Right lobe of liver (tissue), 6 donors: ENCODE measurements around the gene LRRC63. TPM values are rescaled to one million over a fixed set of nuclear protein-coding genes. Genes with fewer than 3 reads are reported as not detected.

Experiments used
- ATAC-seq, 4 donors: fragments of 200-7000 bp; cut with Tn5 transposase; one replicate each; pipeline ENCODE4 v1.9.1; 2020; ENCODE audit warnings: mild to moderate bottlenecking in 4 of 4, moderate library complexity in 4 of 4
- DNase-seq, 3 donors: peaks; one replicate each; pipeline ENCODE4 v3.0.0-alpha.2; 2020
- H3K27ac ChIP-seq, 3 donors: fragments of 200-600 bp; one replicate each; pipeline ENCODE4 v1.8.0; 2022
- H3K27me3 ChIP-seq, 2 donors: fragments of 200-600 bp; one replicate each; pipeline ENCODE4 v1.8.0; 2022
- H3K36me3 ChIP-seq, 4 donors: fragments of 200-600 bp; sonication (generic) in 1 of 4; one replicate each; pipeline versions ENCODE4 v1.5.1 to v1.8.0; 2017 to 2022; ENCODE audit warnings: control low read depth in 1 of 4
- H3K4me1 ChIP-seq, 4 donors: fragments of 200-600 bp; sonication (generic) in 1 of 4; one replicate each; pipeline versions ENCODE4 v1.5.1 to v1.8.0; 2017 to 2022; ENCODE audit warnings: control low read depth in 1 of 4
- H3K4me3 ChIP-seq, 3 donors: fragments of 200-600 bp; one replicate each; pipeline ENCODE4 v1.8.0; 2022
- H3K9me3 ChIP-seq, 4 donors: fragments of 200-600 bp; sonication (generic) in 1 of 4; one replicate each; pipeline versions ENCODE4 v1.5.1 to v1.8.0; 2017 to 2022; ENCODE audit warnings: control low read depth in 1 of 4
- CTCF ChIP-seq, 4 donors: fragments of 200-600 bp in 3 of 4; fragments of 450-650 bp in 1 of 4; IDR thresholded peaks; one replicate each; pipeline versions ENCODE4 v1.5.1 to v1.8.0; 2016 to 2022; ENCODE audit warnings: antibody characterized with exemption in 4 of 4, mild to moderate bottlenecking in 2 of 4
- POLR2A ChIP-seq: fragments of 450-650 bp; IDR thresholded peaks from one replicate; pipeline ENCODE4 v1.6.1; 2017; ENCODE audit warnings: antibody characterized with exemption, mild to moderate bottlenecking
- WGBS: methylation state at CpG from one replicate; pipeline ENCODE4 v1.1.6; 2018; ENCODE audit warnings: low coverage, low lambda C conversion rate; ENCODE audit not compliant: insufficient coverage; ENCODE audit errors: missing lambda C conversion rate; 5-methylcytosine and 5-hydroxymethylcytosine counted together
- intact Hi-C, 2 donors: fragments of 100-400 bp; cut with DNase I; formaldehyde crosslinking; loops; one replicate each; pipeline versions ENCODE4 v1.11.2 to v1.14.1; 2022
- total RNA-seq, 6 experiments: library from RNA; depleted of rRNA in 2 of 6; stranded (reverse); fragments of >200 nt in 2 of 6; fragmentation: NEBNext Ultra II Directional in 3 of 6; extraction: Animal tissue kit (Norgen Biotek cat#: 25700) in 3 of 6; gene quantifications; one replicate each; pipeline versions ENCODE4 v1.1.0 to v1.2.4, GENCODE V29; 2016 to 2023
- donor health status: DM: no; HTN: yes; CAD: no.
- donor health status: DM: no; HTN: no; CAD: no.
- donor health status: DM: no; HTN: no; CAD: no.
- donor health status: DM: no; HTN: yes; CAD: no.
- donor health status: DM: no; HTN: yes; CAD: no.

Gene LRRC63
- total RNA-seq, 6 experiments from 2014 or later: 0.12 TPM; not detected in 5

GRCh38 chr13:46172531-46172991 is 39.2 kb upstream of the LRRC63 start:
- peak in 3 of 4 donors; percentile 25 to 46 (median 43) for ATAC-seq
- DNase-seq: peak in 1 of 3 donors; percentile 57
- intact Hi-C loops: no loop called here
- H3K9me3 ChIP-seq: no peaks in the 10 kb centered on the region
- TF ChIP-seq CTCF (IDR thresholded peaks at IDR 0.05) (no peak), POLR2A (no peak)
- H3K36me3 ChIP-seq: no peaks in the 10 kb centered on the region
- 47% methylated on average over 6 of the region's 6 CpGs for WGBS
- H3K4me3 ChIP-seq: no peak overlapping the region
- no peaks in the 10 kb centered on the region for H3K27me3 ChIP-seq
- H3K4me1 ChIP-seq: peaks cover 0 to 4% (median 0%) of the 10 kb centered on the region in 4 donors
- no peak overlapping the region for H3K27ac ChIP-seq

DNA sequence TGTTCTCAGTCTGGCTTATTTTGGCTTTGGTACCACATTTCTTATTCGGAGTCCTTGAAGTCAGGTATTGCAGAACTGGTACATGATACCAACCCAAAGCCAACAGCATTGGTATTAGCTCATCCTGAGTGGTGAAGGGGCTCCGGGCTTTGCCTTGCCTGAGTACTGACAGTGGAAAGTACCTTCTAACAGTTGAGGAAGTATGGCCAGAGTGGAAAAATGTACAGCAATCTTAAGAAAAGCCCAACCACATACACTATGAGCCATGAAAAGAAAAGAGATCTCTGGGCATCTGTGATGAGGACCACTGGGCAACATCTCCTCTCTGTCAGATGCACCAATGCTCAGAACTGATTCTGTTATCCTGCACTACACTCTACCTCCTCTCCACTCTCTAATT is 38.1 kb upstream of the LRRC63 start:
- Histone ChIP-seq H3K27me3 (no peaks in the 10 kb centered on the region), H3K36me3 (no peaks in the 10 kb centered on the region), H3K9me3 (no peaks in the 10 kb centered on the region), H3K4me3 (no peak overlapping the region), H3K27ac (no peak overlapping the region), H3K4me1 (peaks cover 0 to 4% (median 0%) of the 10 kb centered on the region in 4 donors)
- ATAC-seq: peak in 2 of 4 donors; percentile 14 to 25
- WGBS: 43% methylated on average over 2 of the region's 2 CpGs
- no peak for TF ChIP-seq POLR2A
- TF ChIP-seq CTCF (IDR thresholded peaks at IDR 0.05): no peak
- no peak for DNase-seq
- intact Hi-C loops: no loop called here

GRCh38 chr13:46176756-46177155 is 35.0 kb upstream of the LRRC63 start:
- ATAC-seq: peak; percentile 43 to 55 (median 47)

DNA sequence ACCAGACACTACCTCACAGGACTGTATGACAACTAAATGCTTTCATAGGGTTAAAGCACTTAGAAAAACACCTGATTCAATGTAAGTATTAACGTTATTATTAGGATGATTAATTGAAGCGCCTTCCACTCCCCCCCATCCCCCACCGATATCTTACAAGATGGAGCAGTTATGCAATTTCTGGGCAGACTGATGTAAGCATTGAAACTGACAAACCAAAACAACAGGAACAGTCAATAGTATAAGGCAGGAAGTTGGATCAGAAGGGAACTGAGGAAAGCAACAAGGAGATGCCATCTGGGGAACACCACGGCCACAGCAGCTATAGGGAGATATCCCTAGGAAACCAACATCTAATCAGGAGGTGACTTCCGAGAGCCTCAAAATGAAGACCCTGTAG is 33.6 kb upstream of the LRRC63 start:
- ATAC-seq (peak; percentile 17 to 25 (median 22)), DNase-seq (no peak)
- Histone ChIP-seq H3K27me3 (no peaks in the 10 kb centered on the region), H3K36me3 (no peaks in the 10 kb centered on the region), H3K27ac (peak overlapping the region in 1 of 3 donors; percentile 58), H3K9me3 (no peaks in the 10 kb centered on the region), H3K4me1 (no peaks in the 10 kb centered on the region), H3K4me3 (no peak overlapping the region)
- intact Hi-C loops: no loop called here
- 43% methylated on average over 5 of the region's 5 CpGs for WGBS
- TF ChIP-seq POLR2A (no peak), CTCF (IDR thresholded peaks at IDR 0.05) (no peak)

More at GRCh38 chr13:46176756-46177155, 35.0 kb upstream of the LRRC63 start:
- H3K36me3 ChIP-seq: no peaks in the 10 kb centered on the region
- peak overlapping the region in 1 of 3 donors; percentile 58 for H3K27ac ChIP-seq
- no peaks in the 10 kb centered on the region for H3K9me3 ChIP-seq
- TF ChIP-seq POLR2A (no peak), CTCF (IDR thresholded peaks at IDR 0.05) (no peak)
- H3K4me1 ChIP-seq: peaks cover 0 to under 1% (median 0%) of the 10 kb centered on the region in 4 donors
- 29% methylated on average over 2 of the region's 3 CpGs for WGBS
- no peak overlapping the region for H3K4me3 ChIP-seq
- intact Hi-C loops: no loop called here
- DNase-seq: no peak
- no peaks in the 10 kb centered on the region for H3K27me3 ChIP-seq

DNA sequence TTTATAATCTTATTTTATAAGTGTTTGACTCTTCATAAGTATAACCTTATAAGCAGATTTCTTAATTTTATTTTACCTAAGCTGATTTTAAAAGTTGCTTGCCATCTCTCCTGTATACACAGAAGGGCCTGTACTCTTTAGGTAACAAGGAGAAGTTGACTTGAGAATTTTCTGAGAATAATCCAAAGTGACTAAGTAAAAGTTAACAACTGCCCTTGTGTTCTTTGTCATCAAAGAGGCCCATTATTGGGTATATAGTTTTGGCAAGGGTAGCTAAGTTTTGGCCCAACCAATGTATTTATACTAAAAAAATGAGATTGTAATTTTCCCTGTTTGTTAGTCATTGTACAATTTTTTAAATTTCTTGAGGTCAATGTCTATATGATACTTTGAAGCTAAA is 32.9 kb upstream of the LRRC63 start:
- no peak for TF ChIP-seq POLR2A
- no peak for TF ChIP-seq CTCF (IDR thresholded peaks at IDR 0.05)
- intact Hi-C loops: no loop called here
- no peaks in the 10 kb centered on the region for H3K4me1 ChIP-seq
- peak overlapping the region in 1 of 3 donors; percentile 31 for H3K4me3 ChIP-seq
- no peaks in the 10 kb centered on the region for H3K36me3 ChIP-seq
- H3K27me3 ChIP-seq: no peaks in the 10 kb centered on the region
- no peaks in the 10 kb centered on the region for H3K9me3 ChIP-seq
- peak overlapping the region in 1 of 3 donors; percentile 58 for H3K27ac ChIP-seq
- DNase-seq (no peak), ATAC-seq (no peak)
